Measurements from ENCODE around the gene PLSCR4. TPM values are rescaled to one million over a fixed set of nuclear protein-coding genes. Genes with fewer than 3 reads are reported as not detected.

The PLSCR4 gene
- total RNA-seq, 1 experiment from 2014 or later, result 9.1 TPM

GRCh38 chr3:146160321-146160963 is 90.5 kb downstream of the PLSCR4 start:
- H3K4me3 Mint-ChIP-seq (ENCODE audit: unreplicated experiment), result peak overlapping the region; percentile 80
- H3K4me1 ChIP-seq, result no peaks in the 10 kb centered on the region
- CTCF ChIA-PET, result interaction anchor here (0.5 to 3.2 kb wide), 6 partner anchors 25 to 482 kb away, joined by 3 to 34 read pairs (median 6); no protein-coding TSS in a partner anchor
- POLR2A ChIA-PET, result interaction anchor here (0.6 to 1.0 kb wide), 4 partner anchors 11 to 95 kb away, joined by 3 to 6 read pairs (median 4); no protein-coding TSS in a partner anchor
- peak overlapping the region; percentile 76 for H3K27ac Mint-ChIP-seq (ENCODE audit: unreplicated experiment)
- H3K9me3 Mint-ChIP-seq (ENCODE audit: unreplicated experiment), result no peaks in the 10 kb centered on the region
- BruUV-seq (replicated peaks), result no TSS peak
- intact Hi-C loops (cut with micrococcal nuclease; ENCODE audit: unreplicated experiment), result loop anchor here (1.0 to 5.0 kb wide), 2 partner anchors 95 to 382 kb away; partner anchors contain the start of gene PLSCR1
- no peaks in the 10 kb centered on the region for H3K27me3 Mint-ChIP-seq (ENCODE audit: insufficient read depth, unreplicated experiment)
- peaks cover 18% of the 10 kb centered on the region for H3K36me3 Mint-ChIP-seq (ENCODE audit: insufficient read depth, unreplicated experiment)
- no peaks in the 10 kb centered on the region for H3K36me3 ChIP-seq (ENCODE audit: control insufficient read depth, insufficient read depth, low read length)
- no peaks in the 10 kb centered on the region for H3K27me3 ChIP-seq (replicated peaks; ENCODE audit: control insufficient read depth, insufficient read depth, low read length)
- DNase-seq, result peak; percentile 69 to 76
- H3K9me3 ChIP-seq, result no peaks in the 10 kb centered on the region
- H3K4me1 Mint-ChIP-seq (ENCODE audit: low read depth, unreplicated experiment), result peaks cover 27% of the 10 kb centered on the region
- H3K4me3 ChIP-seq (ENCODE audit: low read depth, low read length), result peak overlapping the region; percentile 92
- TF ChIP-seq CTCF (IDR thresholded peaks at IDR 0.05; ENCODE audit: insufficient read depth in 1 of 2, low read depth in 1 of 2, low read length in 1 of 2, severe bottlenecking in 1 of 2, unreplicated experiment in 1 of 2), result peak in 1 of 2 experiments; percentile 77

DNA sequence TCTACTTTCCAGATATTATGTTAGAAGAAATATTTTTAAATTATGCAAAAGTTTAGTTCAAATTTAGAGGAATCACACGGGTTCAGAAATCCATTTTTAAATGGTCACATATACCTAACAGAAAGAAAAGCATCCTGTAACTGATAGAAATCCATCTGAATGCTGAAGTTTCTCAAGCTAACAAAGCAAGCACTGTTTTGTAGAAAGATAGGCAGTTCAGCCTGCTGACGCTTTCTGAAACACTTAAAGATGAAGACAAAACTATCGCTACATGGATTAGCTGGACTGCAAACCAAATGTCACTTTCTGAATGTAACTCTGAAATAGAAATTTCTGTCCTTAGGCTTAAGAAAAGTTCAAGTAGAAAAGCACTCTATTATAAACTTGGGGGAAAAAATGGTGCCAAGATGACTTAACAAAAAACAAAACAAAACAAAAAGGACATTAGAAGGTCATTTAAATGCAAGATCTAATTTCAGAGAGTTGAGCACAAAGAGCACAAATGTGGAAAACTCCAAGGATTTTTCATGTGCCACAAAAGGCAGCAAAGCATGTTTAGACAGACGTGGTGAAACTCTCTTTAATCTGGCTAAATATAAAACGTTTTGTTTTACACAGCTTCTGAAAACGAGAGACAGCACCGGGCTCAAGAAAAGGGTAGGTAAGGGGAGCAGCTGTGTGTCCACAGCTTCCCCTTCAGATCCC is 91.1 kb downstream of the PLSCR4 start:
- no peaks in the 10 kb centered on the region for H3K36me3 ChIP-seq (ENCODE audit: control insufficient read depth, insufficient read depth, low read length)
- no TSS peak for BruUV-seq (replicated peaks)
- no peaks in the 10 kb centered on the region for H3K9me3 Mint-ChIP-seq (ENCODE audit: unreplicated experiment)
- H3K4me3 Mint-ChIP-seq (ENCODE audit: unreplicated experiment), result peak overlapping the region; percentile 80
- DNase-seq, result no peak
- H3K36me3 Mint-ChIP-seq (ENCODE audit: insufficient read depth, unreplicated experiment), result peaks cover 18% of the 10 kb centered on the region
- peak overlapping the region; percentile 76 for H3K27ac Mint-ChIP-seq (ENCODE audit: unreplicated experiment)
- H3K4me3 ChIP-seq (ENCODE audit: low read depth, low read length), result peak overlapping the region; percentile 92
- peaks cover 20% of the 10 kb centered on the region for H3K4me1 Mint-ChIP-seq (ENCODE audit: low read depth, unreplicated experiment)
- peaks cover 2% of the 10 kb centered on the region; the same call in 1 of the 2 replicates for H3K4me1 ChIP-seq
- ChIA-PET POLR2A (interaction anchor here (0.6 kb wide), 1 partner anchor 94 kb away, joined by 4 read pairs; no protein-coding TSS in a partner anchor), CTCF (interaction anchor here (1.2 to 3.2 kb wide), 4 partner anchors 26 to 94 kb away, joined by 5 to 34 read pairs (median 10); no protein-coding TSS in a partner anchor)
- H3K27me3 ChIP-seq (replicated peaks; ENCODE audit: control insufficient read depth, insufficient read depth, low read length), result no peaks in the 10 kb centered on the region
- no peaks in the 10 kb centered on the region for H3K27me3 Mint-ChIP-seq (ENCODE audit: insufficient read depth, unreplicated experiment)
- no peak for TF ChIP-seq CTCF (IDR thresholded peaks at IDR 0.05; ENCODE audit: insufficient read depth in 1 of 2, low read depth in 1 of 2, low read length in 1 of 2, severe bottlenecking in 1 of 2, unreplicated experiment in 1 of 2)
- intact Hi-C loops (cut with micrococcal nuclease; ENCODE audit: unreplicated experiment), result loop anchor here (1.0 to 5.0 kb wide), 2 partner anchors 94 to 383 kb away; partner anchors contain the start of gene PLSCR1
- no peaks in the 10 kb centered on the region for H3K9me3 ChIP-seq

- no peaks in the 10 kb centered on the region for H3K27me3 ChIP-seq (replicated peaks; ENCODE audit: control insufficient read depth, insufficient read depth, low read length)
- intact Hi-C loops (cut with micrococcal nuclease; ENCODE audit: unreplicated experiment), result no loop called here
- no peak overlapping the region for H3K4me3 Mint-ChIP-seq (ENCODE audit: unreplicated experiment)
These were observed 91.9 kb downstream of the PLSCR4 start for GRCh38 chr3:146159037-146159436.

More at GRCh38 chr3:146159037-146159436, 91.9 kb downstream of the PLSCR4 start:
- peaks cover 16% of the 10 kb centered on the region for H3K4me1 Mint-ChIP-seq (ENCODE audit: low read depth, unreplicated experiment)
- no peak for DNase-seq
- no peak for TF ChIP-seq CTCF (IDR thresholded peaks at IDR 0.05; ENCODE audit: insufficient read depth in 1 of 2, low read depth in 1 of 2, low read length in 1 of 2, severe bottlenecking in 1 of 2, unreplicated experiment in 1 of 2)
- Histone ChIP-seq H3K4me1 (peaks cover 9% of the 10 kb centered on the region), H3K36me3 (ENCODE audit: control insufficient read depth, insufficient read depth, low read length) (no peaks in the 10 kb centered on the region), H3K4me3 (ENCODE audit: low read depth, low read length) (no peak overlapping the region), H3K9me3 (no peaks in the 10 kb centered on the region)
- ChIA-PET CTCF (interaction anchor here (0.7 kb wide), 1 partner anchor 519 kb away, joined by 3 read pairs; no protein-coding TSS in a partner anchor), POLR2A (no interaction called here)
- H3K27me3 Mint-ChIP-seq (ENCODE audit: insufficient read depth, unreplicated experiment), result no peaks in the 10 kb centered on the region
- BruUV-seq (replicated peaks), result no TSS peak
- no peak overlapping the region for H3K27ac Mint-ChIP-seq (ENCODE audit: unreplicated experiment)
- H3K9me3 Mint-ChIP-seq (ENCODE audit: unreplicated experiment), result no peaks in the 10 kb centered on the region
- H3K36me3 Mint-ChIP-seq (ENCODE audit: insufficient read depth, unreplicated experiment), result peaks cover 18% of the 10 kb centered on the region
